GM19043 (cell line): ENCODE results near the gene PCED1B.
"Not testable (repeated sequence)": the region's sequence is repeated elsewhere in the genome, so short reads cannot be mapped to it uniquely, and the experiment has no call there.

Experiments
- ATAC-seq: cut with Tn5 transposase; IDR thresholded peaks from one replicate; pipeline ENCODE4 v1.9.1; 2021; ENCODE audit warnings: low read depth; ENCODE audit not compliant: unreplicated experiment

Gene PCED1B

GRCh38 chr12:47268501-47269454 is 189.4 kb downstream of the PCED1B start:
- peak; percentile 81 for ATAC-seq

DNA sequence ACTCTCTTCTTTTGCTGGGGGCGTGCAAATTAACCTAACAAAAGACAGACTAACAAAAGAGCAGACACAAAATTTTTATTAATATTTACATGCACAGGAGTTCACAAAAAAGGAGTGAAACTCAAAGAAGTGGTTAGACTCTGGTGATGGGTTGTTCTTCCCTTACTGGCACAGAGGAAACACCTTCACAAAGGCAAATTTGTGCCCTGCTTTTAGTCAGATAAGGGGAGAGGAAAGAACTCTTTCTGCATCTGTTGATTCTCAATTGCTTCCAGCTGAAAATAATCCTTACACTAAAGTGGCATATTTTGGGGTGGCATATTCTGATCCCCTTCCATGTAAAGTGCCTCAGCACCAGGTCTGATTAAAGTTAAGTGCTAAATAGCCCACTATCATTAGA is 190.5 kb downstream of the PCED1B start:
- ATAC-seq = no peak

DNA sequence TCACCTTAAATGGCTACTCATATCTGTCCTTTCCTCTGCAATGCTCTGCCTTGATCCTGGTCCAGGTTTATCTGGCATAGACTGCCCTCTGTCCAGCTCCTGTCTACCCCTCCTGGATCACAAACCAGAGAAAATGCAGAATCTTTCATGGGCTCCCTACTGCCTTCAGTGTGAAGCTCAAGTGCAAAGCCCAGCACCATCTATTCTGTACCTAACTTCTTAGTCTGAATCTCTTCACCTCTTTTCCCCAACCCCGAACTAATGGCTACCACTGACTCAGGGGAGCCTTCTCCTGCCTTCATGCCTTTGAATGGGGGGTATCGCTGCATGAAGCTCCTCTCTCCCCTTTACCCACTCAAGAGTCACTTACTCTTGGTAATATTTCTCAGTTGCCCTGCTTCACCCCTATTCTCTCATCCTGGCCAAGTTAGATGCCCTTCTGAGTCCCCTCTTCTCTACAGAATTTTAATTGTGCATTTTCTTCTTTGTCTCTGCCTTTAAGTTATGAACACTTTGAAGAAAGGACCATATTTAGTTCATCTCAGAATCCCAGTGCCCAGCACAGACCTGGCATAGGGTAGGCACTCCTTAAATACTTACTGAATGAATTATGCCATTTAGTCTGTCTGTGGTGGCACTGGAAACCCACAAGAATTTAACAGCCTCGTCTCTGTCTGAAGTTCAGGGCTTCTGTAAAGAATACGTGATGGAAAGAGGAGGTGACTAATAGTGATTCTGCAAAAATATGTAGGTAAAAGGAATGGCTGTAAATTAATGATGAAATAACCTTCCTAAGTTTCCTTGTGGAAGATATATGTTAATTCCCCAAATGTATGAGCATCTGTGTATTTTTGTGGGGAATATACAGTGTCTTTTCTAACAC is 191.6 kb downstream of the PCED1B start:
- no peak for ATAC-seq

GRCh38 chr12:47271800-47272239 is 192.4 kb downstream of the PCED1B start:
- no peak for ATAC-seq

- ATAC-seq = no peak
Measured at GRCh38 chr12:47272412-47273190, 193.2 kb downstream of the PCED1B start.

DNA sequence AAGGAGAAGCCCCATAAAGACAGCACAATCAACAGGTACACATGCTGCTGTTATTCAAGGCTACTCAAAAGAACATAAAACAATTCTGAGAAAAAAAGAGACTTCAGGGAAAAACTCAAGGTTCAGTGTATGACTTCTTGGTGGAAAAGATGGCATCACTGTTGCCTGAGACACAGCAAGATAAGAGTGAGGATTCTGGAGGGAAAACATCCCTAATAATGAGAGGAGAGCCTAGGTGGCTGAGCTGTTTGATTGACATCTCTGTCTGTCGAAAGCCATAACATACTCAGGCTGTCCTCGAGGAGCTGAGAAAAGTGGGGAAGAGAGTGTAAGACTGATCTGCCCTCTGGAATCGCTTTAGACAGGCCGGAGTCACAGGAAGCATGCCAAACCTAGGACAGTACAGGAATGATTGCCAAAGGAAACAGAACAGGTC is 193.8 kb downstream of the PCED1B start:
- ATAC-seq = no peak

DNA sequence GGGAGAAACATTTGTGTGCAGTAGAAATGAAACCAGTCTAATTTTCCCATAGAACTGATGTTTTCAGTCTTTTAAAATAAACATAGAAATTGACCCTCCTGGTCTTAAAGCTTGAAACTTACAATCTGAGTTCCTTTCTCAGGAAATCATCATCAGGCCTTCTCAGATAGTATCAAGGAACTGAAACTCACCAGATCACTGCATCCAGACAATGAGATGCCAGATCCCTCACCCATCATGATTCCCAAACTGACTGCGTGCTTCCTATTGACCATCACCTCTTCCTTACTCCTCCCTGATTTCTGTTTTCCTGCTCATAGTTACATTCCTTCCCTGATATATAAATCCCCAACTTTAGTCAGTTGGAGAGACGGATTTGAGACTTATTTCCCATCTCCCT is 195.3 kb downstream of the PCED1B start:
- ATAC-seq = no peak

DNA sequence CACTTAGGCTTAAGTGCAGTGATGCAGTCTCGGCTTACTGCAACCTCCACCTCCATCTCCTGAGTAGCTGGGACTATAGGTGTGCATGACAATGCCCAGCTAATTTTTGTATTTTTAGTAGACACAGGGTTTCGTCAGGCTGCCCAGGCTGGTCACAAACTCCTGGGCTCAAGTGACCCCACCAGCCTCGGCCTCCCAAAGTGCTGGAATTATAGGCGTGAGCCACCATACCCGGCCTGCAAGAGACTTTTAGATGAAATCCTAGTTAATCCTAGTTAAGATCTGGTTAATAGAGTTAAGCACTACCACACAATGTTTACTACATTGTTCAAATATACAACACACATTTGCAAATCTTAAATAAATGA is 196.8 kb downstream of the PCED1B start:
- no peak for ATAC-seq

DNA sequence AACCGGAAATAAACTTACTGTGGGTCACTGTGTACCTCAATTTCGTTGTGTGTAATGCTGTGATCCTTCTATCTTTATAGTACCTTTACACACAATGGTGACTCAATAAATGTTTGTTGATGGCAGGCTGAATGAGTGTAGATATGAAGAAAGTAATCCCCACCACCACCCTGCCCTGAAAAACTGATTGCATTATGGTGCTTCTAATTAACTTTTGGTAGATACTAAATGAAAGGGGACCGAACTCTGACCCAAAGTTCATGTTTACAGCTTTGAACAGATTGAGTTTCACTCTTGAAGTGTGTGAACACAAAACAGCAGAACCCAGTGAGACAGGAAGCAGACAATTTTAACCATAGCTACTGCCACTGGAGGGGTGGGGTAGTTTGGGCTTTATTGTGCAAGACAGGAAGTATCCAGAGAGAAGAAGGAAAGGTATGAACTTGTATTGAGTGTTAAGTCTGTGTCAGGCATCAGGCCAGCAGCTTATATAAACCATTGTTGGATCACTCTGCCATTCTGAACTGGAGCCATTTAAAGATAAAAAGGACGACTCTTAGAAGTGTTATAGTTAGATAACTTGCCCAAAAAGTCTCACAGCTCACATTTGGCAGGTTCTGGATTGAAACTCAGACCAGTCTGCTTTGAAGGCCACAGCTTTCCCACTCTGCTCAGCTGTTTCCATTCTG is 197.3 kb downstream of the PCED1B start:
- peak; percentile 89 for ATAC-seq

- ATAC-seq = no peak
Measured at GRCh38 chr12:47277972-47278448, 198.6 kb downstream of the PCED1B start.

DNA sequence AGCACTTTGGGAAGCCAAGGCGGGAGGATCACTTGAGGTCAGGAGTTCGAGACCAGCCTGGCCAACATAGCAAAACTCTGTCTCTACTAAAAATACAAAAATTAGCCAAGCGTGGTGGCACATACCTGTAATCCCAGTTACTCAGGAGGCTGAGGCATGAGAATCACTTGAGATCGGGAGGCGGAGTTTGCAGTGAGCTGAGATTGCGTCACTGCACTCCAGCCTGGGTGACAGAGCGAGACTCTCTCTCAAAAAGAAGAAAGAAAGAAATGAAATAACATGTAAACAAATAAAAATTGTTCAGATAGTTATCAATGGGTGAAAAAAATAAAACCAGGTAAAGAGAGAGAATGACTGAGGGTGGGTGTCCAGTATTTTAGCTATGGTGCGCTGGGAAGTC is 200.3 kb downstream of the PCED1B start:
- ATAC-seq = not testable (repeated sequence)

DNA sequence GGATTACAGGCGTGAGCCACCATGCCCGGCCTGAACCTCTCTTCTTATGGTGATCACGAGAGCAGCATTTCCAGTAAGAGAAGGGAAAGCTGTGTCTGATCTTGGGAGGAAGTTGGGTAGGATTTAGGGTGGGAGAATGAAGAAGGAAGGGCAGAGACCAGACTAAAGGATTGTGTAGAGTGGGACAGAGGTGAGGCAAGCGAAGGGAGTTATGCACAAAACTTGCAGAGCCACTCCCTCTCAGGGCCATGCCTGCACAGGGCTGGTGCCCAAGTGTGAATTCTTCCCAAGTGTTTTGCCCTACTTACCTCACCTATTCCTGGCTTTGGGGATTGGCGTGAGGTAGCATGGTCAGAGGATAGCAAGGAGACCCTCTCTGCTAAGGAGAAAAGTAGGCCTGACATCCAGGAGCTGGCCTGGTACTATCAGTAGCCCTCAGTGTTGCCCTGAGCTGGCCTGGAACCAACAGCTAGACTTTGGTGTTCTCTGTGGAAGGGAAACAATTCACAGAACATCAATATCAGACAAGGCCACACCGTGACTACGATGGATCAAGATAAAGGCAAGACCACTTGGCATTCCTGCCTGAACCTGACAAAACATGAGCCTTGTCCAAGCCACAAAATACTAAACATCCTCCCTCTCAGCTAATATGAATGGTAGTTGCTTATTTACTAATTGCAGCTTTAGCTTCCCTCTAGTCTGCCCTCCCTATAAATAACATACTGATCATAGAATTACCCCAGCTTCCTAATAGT is 201.3 kb downstream of the PCED1B start:
- ATAC-seq = no peak

DNA sequence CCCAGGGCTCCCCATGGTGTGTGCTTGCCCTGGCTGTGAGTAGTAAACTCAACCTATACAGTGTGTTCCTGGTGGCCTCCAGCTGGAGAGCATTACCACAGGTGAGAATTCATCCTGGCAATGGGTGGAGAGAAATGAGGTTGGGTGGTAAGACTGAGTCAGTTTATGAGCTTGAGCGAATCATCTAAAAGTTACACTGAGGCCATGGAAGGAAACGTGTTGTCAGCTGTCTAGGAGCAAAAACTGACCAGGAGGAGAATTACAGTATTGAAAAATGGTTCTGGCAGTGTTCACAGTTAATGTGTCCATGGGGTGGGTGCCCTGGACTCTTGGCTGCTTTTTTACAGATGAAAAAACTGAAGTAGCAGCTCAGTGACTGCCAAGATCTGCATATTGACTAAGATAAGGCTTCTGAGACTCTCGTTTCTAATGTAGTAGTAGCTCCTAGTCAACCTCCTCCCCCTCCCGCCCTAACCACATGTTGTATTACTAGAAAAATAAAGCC is 202.3 kb downstream of the PCED1B start:
- ATAC-seq = no peak

DNA sequence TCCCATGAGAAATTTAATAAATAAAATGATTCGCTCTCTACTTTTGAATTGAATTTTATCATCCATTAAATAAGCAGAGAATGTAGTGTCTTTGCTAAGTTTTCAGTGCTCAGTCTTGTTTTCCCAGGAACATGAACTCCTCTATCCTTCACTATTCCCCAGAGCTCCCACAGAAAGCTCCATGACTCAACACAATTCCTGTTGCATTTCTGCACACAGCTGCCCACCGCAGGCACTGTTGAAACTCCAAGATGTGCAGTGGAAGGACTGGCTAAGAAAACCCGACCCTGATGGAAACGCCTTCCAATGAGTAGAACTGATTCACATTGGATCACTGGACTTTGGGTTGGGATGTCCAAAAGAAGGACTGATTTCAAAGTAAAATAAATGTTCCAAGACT is 202.8 kb downstream of the PCED1B start:
- ATAC-seq = no peak
